ENCODE data around the gene SH2D6.
"Not testable (repeated sequence)": the region's sequence is repeated elsewhere in the genome, so short reads cannot be mapped to it uniquely, and the experiment has no call there.

SH2D6 gene

GRCh38 chr2:85380048-85380447 lies 38.5 kb upstream of the SH2D6 start:
- no peak overlapping the region for H3K27ac ChIP-seq
- no peak for TF ChIP-seq CTCF (IDR thresholded peaks at IDR 0.05)
- no peak for TF ChIP-seq ZFX (IDR thresholded peaks at IDR 0.05; ENCODE audit: borderline replicate concordance)

DNA sequence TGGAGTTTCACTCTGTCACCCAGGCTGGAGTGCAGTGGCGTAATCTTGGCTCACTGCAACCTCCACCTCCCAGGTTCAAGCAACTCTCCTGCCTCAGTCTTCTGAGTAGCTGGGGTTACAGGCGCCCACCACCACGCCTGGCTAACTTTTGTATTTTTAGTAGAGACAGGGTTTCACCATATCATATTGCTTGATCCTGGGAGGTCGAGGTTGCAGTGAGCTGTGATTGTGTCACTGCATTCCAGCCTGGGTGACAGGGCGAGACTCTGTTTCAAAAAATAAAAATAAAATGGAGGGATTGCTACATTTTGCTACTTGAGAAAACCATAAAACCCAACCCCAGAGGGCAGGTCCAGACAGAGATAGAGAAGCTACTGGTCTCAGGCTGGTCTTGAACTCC lies 35.4 kb upstream of the SH2D6 start:
- H3K27ac ChIP-seq = not testable (repeated sequence)

- TF ChIP-seq ZFX (IDR thresholded peaks at IDR 0.05; ENCODE audit: borderline replicate concordance) (no peak), CTCF (IDR thresholded peaks at IDR 0.05) (no peak)
- no peak overlapping the region for H3K27ac ChIP-seq
Measured at GRCh38 chr2:85383850-85384249, 34.7 kb upstream of the SH2D6 start.

DNA sequence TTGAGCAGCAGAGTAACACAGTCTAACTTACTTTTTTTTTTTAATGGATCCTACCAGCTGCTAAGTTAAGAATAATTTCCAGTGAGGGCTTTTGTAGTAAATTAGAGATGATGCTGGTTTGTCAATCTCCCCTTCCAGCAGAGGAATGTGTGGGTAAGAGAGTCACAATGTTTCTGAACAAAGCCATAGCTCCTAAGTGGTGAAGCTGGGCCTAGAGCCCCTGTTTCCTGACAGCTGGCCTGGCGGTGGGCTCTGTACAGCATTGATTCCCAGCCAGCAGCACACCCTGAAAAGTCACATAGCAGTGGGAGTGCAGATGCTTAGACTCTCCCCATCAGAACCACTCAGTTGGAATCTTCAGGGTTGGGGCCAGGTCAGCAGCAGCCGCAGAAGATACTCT lies 32.8 kb upstream of the SH2D6 start:
- TF ChIP-seq CTCF (IDR thresholded peaks at IDR 0.05) (no peak), ZFX (IDR thresholded peaks at IDR 0.05; ENCODE audit: borderline replicate concordance) (no peak)
- H3K27ac ChIP-seq = no peak overlapping the region

DNA sequence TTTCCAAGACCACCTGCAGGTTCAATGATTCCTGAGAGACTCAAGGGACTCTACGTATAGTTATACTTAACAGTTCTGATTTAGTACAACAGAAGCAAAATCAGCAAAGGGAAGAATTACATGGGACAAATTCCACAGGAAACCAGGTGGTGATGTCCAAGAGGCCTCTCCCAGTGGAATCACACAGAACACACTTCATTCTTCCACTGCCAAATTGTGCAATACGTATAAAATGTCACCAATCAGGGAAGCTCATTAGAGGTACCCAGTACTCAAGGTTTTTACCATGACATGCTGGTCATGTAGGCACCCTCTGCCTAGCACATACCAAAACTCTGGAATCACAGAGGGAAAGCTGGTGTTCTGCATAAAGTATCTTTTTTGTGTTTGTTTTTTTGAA lies 30.8 kb upstream of the SH2D6 start:
- H3K27ac ChIP-seq = no peak overlapping the region
- TF ChIP-seq CTCF (IDR thresholded peaks at IDR 0.05) (no peak), ZFX (IDR thresholded peaks at IDR 0.05; ENCODE audit: borderline replicate concordance) (no peak)

GRCh38 chr2:85388878-85389538 lies 29.5 kb upstream of the SH2D6 start:
- TF ChIP-seq ZFX (IDR thresholded peaks at IDR 0.05; ENCODE audit: borderline replicate concordance) = no peak
- TF ChIP-seq CTCF (IDR thresholded peaks at IDR 0.05) = no peak

DNA sequence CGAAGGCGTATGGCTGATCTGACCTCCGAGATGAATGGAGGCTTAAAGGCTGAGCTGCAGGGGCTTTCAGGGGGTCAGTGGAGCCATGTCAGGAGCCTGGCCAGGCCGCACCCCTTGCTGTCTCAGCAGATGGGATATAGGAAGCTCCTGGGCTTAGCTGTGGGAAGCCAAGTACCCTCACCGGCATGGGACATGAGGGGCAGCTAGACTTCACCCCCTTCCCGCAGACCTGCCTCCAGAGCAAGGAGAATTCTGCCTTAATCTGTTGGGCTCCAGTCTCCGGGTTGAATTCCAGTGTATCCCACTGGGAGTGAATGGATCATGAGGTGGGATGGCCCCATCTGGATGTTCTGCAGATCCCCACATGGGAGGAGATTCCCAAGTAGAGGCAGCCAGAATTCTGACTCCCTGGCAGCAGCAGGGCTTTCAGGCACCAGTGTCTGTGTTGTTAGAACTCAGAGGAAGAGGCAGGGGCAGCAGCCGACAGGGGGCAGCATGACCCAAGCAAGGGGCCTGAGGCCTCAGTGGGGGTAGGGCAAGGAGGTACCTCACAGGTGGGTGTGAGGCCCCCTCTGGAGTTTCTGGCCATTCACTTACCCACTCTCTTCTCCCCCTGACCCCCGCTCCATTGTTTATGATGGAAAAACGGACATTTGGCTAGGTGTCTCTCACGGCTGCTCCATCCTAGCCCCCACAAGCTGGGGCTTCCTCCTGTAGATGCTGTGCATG lies 27.4 kb upstream of the SH2D6 start:
- no peak overlapping the region for H3K27ac ChIP-seq
- TF ChIP-seq CTCF (IDR thresholded peaks at IDR 0.05) (peak; percentile 58), ZFX (IDR thresholded peaks at IDR 0.05; ENCODE audit: borderline replicate concordance) (no peak)

More at GRCh38 chr2:85388878-85389538, 29.5 kb upstream of the SH2D6 start:
- no peak overlapping the region for H3K27ac ChIP-seq

Measured in 22Rv1 (cell line).